Measurements from ENCODE around the gene TRRAP.

Gene TRRAP

DNA sequence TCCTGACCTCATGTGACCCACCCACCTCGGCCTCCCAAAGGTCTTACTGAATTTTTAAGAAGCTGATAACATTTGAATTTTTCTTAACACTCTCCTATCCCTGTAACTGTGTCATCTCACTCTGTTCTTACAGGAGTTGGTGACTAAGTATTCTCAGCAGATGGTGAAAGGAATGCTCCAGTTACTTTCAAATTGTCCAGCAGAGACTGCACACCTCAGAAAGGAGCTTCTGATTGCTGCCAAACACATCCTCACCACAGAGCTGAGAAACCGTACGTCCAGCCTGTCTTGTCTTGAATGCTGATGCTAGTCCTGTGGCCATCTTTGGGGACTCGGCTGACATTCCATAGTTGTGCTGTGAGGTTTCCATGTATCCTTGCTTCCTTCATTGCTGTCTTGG lies 24.9 kb downstream of the TRRAP start:
- no peak for DNase-seq

DNA sequence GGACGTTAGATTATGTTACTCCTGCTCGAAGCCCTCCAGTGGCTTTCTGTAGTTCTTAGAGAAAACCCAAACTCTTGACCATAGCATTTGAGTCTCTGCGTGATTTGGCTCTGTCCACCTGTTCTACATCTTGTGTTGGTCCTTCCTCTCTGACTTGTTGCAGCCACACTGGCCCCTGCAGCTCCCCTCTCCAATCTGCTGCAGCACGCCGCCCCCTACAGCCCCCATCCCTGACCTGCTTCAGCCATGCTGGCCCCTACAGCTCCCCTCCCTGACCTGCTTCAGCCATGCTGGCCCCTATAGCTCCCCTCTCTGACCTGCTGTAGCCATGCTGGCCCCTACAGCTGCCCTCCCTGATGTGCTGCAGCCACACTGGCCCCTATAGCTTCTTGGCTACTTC lies 29.2 kb downstream of the TRRAP start:
- DNase-seq, result no peak

DNA sequence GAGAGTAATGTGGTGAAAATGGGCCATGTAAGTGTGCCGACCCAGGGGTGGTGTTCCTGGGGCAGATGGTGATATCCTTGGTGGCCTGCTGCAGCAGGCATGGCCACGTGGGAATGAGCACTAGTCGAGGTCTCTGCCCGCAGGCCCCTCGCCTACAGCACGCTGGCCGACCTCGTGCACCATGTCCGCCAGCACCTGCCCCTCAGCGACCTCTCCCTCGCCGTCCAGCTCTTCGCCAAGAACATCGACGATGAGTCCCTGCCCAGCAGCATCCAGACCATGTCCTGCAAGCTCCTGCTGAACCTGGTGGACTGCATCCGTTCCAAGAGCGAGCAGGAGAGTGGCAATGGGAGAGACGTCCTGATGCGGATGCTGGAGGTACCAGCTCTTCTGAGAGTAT lies 30.3 kb downstream of the TRRAP start:
- DNase-seq, result no peak

DNA sequence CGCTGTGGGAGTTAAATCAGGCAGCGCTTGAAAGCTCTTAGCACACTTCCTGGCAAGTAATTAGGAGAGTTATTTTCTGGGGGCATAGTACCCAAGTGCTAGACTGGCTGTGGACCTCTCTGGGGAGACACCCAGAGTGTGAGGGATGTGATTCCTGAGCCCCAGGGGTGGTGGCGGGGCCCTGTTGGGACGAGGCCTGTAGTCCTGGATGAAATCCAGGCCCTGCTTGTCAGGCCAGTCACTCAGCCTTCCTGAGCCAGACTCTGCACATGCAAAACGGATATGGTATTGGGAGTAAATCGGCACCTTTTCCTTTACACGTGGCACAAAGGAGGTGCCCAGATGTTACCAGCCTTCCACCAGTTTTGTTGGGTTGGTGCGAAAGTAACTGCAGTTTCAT lies 31.2 kb downstream of the TRRAP start:
- no peak for DNase-seq

DNA sequence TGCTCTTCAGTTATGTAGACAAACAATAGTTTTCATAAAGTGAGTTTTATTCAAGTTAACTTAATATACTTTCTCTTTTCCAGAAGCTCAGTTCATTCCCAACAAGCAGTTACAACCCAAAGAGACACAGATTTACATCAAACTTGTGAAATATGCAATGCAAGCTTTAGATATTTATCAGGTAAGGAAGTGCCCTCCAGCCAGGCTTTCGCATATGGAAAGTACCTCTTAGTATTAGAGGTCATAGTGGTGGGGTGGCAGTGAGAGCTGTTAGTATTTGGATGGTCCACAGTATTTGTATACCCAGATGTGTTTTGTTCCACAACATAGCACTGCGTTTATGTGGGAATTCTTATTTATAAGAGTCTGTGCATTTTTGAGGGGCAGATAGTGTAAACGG lies 32.1 kb downstream of the TRRAP start:
- no peak for DNase-seq

DNA sequence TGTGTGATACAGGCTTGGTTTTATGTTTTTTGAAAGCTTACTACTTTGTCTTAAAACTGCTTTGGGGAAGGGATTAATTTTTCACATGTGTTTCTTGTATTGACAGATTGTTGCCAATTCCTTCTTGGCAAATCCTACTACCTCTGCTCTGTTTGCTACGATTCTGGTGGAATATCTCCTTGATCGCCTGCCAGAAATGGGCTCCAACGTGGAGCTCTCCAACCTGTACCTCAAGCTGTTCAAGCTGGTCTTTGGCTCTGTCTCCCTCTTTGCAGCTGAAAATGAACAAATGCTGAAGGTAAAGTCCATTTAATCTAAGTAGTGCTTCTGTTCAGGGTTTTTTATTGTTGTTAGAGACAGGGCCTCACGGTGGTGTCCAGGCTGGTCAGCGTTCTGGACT lies 33.6 kb downstream of the TRRAP start:
- DNase-seq, result no peak

DNA sequence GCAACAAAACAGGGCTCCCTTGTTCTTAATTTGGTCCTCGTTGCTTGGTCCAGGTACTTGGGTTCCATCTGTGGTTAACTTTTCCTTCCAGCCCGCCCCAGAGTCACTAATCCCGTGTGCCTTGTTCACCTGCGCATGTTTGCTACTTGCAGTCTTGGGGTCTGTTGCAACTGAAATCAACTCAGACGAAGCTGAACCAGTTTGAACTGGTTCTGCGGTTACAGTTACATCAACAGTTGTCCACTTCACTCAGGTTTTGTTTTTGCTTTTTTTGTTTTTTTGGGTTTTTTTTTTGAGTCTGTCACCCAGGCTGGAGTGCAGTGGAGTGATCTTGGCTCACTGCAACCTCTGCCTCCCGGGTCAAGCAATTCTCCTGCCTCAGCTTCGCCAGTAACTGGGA lies 34.7 kb downstream of the TRRAP start:
- DNase-seq, result no peak

DNA sequence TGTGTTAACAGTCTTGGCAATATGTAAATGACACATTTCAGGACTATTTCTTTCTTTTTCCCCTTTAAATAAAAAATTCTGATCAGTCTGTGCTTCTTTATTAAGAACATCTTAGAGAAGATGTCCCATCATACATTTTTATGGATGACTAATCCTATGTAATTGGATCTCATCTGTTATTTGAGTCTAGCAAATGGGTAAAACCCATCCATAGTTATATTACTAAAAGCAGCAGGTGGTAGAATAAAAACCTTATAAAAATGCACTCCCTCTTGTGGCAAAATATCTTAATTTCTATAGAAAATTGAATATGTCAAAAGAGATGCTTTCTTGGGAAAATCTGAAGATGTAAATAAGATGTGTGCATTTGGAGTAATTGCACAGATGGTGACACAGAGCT lies 35.3 kb downstream of the TRRAP start:
- no peak for DNase-seq

DNA sequence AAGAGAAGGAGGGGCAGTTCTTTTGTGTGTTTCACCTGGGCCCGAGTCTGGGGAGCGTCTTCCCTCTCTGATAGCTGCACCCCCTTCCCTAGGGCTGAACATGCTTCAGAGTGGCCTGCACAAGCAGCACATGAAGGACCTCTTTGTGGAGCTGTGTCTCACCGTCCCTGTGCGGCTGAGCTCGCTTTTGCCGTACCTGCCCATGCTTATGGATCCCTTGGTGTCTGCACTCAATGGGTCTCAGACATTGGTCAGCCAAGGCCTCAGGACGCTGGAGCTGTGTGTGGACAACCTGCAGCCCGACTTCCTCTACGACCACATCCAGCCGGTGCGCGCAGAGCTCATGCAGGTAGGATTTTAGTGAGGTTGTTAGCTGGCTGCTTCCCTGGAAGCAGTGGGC lies 39.0 kb downstream of the TRRAP start:
- no peak for DNase-seq

DNA sequence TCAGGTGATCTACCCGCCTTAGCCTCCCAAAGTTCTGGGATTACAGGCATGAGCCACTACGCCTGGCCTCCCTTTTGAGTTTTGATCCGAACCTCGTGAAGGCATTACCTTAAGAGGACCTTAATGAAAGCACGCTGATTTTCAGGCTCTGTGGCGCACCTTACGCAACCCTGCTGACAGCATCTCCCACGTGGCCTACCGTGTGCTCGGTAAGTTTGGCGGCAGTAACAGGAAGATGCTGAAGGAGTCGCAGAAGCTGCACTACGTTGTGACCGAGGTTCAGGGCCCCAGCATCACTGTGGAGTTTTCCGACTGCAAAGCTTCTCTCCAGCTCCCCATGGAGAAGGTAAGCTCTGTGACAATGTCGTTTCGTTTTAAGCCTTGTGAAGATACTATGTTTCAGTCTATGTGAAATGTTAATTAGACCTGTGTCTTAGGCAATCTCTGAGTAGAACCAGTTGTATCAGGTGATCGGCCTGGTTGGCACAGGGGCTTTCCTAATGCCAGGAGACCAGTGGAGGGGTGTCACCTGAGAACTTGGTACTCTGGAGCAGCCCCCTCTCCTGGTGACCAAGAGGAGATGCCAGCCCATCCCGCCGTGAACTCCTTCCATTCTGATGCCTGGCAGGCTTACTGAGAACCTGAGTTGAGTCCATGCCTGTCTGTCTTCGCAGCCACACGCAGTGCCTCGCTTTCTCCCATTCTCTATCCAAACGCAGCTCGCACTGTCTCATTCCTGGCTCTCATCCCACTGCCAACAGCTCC lies 43.5 kb downstream of the TRRAP start:
- no peak for DNase-seq

DNA sequence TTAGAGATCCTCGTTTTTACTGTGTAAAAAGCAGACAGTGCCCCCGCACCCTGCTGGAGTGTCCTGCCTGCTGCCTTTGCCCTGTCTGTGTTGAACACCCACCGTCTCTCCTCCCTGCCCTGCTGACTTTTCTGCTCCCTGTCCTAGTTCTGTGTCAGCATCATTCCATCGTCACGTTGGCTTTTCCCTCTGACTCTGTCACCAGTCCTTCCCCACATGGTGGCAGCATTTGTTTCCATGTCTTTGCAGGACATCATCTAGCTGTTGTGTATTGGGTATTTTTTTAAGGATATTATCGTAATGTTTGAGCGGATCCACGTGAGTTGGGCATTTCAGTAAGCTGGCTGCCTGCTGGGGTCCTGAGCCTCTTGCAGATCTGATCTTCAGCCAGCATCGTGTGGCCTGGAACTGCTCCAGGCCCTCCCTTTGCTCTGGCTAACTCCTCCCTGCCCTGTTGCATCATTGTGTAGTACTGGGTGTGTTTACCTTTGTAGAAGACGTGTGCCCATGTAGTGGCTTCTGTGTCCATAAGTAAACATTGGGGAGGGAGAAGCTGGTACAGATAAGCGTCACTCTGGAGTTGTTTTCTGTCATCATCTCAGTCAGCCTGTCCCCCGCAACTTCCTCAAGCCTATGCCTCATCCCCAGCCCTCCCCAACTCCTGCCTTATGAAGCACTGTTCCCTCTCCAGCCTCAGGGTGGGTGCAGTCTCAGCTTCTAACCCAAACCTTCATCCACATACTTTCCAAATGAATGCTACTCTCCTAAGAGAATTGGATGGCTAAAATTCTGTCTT lies 44.3 kb downstream of the TRRAP start:
- DNase-seq, result no peak

DNA sequence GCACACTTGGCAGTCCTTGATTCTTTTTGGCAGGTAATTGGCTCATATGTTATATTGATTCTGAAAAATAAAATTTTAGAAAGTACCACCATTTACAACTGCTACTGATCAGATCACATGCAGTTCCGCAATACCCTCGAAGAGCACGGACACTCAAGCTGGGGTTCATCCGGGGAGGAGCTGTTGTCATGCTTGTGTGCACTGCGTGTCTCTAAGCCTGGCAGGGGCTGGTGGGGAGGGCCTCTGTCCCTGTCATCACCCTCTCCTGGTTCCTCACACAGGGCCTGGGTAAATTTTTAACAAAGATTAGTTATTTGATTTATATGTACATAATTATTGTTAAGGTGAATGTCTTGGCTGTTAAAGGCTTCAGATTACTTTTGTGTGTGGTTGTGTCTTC lies 45.2 kb downstream of the TRRAP start:
- no peak for DNase-seq

DNA sequence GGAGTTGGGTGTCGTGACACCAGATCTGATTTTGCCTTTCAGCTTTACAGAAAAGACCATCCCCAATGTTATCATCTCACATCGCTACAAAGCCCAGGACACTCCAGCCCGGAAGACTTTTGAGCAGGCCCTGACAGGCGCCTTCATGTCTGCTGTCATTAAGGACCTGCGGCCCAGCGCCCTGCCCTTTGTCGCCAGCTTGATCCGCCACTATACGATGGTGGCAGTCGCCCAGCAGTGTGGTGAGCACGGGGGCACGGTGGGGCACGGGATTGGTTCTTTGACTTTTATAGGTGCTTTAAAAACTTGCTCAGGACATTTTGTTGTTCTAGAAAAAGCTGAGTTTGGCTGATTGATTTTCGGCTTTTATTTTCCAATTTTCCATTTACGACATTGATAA lies 48.8 kb downstream of the TRRAP start:
- DNase-seq, result no peak

DNA sequence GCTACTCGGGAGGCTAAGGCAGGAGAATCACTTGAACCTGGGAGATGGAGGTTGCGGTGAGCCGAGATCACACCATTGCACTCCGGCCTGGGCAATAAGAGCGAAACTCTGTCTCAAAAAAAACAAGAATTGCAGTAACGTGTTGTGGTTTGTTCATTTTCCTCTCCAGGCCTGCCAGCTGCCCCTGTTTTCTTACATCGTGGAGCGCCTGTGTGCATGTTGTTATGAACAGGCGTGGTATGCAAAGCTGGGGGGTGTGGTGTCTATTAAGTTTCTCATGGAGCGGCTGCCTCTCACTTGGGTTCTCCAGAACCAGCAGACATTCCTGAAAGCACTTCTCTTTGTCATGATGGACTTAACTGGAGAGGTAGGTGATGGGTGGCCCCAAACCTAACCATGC lies 52.1 kb downstream of the TRRAP start:
- DNase-seq, result no peak

DNA sequence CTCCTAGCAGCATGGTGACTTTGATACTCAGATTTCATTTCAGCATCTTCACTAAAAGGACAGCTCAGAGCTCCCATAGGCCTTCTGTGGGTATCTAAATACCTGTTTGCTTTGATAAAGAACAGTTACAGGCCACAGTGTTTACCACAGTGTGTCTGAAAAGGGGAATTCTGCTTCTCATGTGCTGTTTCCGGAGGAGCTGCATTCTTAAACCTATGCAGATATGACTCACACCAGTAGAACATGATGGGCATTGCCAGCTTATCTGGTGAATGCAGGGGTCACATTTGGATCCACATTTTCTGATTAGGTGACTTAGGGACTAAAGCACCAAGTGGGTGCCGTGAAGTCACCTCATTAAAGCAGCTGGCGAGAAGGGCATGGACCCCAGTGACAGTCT lies 52.6 kb downstream of the TRRAP start:
- no peak for DNase-seq

DNA sequence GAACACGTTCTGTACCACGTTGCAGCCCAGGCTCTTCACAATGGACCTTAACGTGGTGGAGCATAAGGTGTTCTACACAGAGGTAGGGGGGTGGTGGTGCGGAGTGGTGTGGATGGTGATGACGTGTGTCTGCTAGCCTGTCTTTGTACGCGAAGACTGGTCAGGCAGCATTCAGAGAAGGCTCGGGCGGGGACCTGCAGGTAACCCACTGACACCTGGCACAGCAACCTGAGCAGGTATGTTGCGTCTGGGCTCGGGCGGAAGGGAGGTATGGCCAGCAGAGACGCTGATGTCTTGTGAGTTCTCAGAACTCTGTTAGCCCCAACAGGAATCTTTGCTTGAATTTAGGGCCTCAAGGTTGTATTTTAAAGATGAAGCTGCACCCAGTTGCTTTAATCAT lies 55.0 kb downstream of the TRRAP start:
- DNase-seq, result no peak

DNA sequence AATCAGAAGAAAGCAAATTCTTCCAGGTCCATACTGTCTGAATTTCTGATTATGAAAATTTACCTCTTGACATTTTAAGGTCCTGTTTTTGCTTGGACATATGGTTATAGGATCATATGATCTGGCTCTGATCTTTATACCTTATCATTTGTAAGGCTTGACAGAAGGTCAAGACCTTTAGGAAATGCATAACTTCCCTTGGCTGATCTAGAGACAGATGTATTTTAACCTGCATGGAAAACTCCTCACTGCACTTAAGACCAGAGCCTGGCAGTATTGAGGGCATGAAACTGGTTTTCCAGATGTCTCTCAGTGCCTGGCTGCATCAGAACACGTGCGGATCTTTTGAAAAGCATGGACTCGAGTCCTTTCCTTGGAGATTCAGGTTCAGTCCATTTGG lies 55.9 kb downstream of the TRRAP start:
- DNase-seq, result no peak

DNA sequence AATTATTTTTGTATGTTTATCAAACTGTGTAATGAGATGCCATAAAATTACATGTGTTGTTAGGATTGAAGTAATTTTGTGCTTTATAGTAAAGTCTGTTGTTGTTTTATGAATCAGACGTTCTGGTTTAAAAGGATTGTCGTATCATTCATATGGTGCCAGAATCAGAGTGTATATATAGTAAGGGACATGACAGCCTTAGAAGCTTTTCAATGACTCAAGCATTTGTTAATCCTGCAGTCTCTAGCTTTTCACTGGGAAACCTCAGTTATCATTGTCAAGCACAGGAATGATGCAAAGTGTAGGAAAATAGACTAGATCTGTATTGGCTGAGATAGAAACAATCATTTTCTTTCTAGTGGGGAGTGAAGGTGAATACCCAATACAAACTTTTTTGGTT lies 57.5 kb downstream of the TRRAP start:
- DNase-seq, result no peak

DNA sequence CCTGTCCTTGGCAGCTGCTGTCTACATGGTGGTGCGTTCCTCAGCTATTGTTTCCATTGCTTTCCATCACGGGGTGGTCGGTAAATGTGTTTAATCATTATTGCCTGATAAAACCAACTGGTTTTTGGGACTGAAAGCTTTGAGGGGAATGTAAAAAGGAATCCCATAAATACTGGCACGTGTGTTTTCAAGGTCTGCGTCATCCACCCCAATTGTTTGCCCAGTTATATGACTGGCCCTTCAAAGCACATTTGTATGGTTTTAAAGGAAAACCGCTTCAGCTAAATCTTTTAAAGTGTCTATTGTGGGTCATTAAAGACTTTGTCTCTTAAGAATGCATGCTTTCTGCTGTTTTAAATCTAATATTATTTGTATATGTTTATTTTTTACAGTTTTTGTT lies 65.0 kb downstream of the TRRAP start:
- no peak for DNase-seq

DNA sequence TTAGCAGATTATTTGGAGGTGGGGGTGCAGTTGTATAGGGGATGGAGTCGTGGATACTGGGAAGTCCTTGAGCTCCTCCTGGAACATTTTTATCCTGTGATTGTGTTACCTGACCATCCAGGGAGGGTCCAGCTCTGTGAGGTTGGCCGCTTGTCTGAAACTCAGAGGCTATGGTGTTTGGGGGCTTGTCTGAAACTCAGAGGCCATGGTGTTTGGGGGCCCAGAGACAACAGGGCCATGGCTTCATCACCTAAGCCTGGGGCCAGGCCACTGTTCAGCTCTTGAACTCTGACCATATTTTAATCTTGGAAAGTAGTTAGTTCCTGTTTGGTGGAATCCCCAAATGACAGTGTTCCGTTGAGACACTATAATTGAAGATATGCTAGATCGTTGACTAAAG lies 66.1 kb downstream of the TRRAP start:
- no peak for DNase-seq

DNA sequence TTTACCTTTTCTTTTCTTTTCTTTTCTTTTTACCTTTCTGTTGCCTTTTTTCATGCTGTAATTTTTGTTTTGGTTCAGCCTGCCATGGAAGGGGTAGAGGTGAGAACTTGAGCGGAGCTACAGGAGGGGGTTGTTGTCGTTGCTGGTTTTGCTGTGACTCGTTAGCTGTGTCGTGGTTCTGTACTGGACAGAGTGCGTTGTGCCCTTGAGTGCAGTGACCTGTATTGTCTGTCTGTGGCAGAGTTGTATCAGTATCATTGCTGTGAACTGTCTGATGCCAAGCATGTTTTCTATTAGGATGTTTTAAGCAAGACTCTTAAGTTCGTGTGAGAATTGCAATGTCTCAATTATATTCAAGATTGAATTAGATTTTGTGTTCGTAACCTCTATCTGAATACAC lies 67.5 kb downstream of the TRRAP start:
- DNase-seq, result no peak

DNA sequence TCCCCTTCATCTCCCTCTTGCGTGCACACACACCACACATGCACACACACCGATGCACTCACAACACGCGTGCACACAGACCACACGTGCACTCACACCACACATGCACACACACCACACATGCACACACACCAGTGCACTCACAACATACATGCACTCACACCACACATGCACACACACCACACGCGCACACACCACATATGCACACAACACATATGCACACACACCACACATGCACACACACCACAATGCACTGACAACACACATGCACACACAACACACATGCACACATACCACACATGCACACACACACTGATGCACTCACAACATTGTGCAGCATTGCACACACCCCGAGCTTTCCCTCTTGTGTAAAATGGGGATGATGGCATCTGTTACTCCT lies 68.1 kb downstream of the TRRAP start:
- DNase-seq, result no peak

DNA sequence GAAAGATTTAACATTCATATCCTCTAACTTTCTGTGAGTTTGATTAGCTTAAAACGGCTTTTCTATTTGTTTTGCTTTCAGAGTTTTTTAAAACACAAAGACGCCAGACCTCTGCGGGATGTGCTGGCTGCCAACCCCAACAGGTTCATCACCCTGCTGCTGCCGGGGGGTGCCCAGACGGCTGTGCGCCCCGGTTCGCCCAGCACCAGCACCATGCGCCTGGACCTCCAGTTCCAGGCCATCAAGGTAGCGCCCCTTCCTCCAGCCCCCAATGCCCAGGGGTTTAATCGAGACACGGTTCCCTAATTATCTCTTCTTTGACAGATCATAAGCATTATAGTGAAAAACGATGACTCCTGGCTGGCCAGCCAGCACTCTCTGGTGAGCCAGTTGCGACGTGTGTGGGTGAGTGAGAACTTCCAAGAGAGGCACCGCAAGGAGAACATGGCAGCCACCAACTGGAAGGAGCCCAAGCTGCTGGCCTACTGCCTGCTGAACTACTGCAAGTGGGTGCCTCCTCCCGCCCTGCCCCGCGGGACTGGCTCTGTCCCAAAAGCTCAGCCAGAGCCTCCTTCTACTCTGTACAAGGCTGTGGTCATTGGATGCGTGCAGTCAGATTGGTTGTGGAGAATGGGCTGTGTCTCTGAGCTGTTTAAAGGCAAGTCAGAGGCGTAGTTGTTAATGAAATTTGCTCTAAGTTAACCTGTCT lies 71.2 kb downstream of the TRRAP start:
- no peak for DNase-seq

DNA sequence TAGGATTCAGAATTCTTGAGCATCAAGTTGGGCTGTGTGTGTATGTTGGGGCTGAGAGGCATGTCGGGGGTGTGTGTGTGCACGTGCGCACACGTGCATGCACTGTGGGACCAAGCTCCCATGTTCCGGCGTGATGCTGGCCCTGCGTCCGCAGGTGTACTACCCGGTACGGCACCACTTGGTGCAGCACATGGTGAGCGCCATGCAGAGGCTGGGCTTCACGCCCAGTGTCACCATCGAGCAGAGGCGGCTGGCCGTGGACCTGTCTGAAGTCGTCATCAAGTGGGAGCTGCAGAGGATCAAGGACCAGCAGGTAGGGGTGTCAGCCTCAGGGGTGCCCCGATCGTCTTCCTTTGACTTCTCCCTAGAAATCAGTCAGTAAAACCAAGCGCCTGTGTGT lies 77.7 kb downstream of the TRRAP start:
- DNase-seq, result no peak
